Middle frontal gyrus (tissue), 1 donor: ENCODE results near the gene SLC1A2.

Experiments used
- DNase-seq: peaks from one replicate; pipeline ENCODE4 v3.0.0-alpha.2; 2015; ENCODE audit warnings: low spot score; ENCODE audit errors: extremely low spot score

Gene SLC1A2

GRCh38 chr11:35414311-35414710 is 5.0 kb downstream of the SLC1A2 start:
- DNase-seq = no peak

- no peak for DNase-seq
Observed at GRCh38 chr11:35413598-35413997, 5.8 kb downstream of the SLC1A2 start.

GRCh38 chr11:35412285-35412684 is 7.1 kb downstream of the SLC1A2 start:
- DNase-seq = no peak

- no peak for DNase-seq
Observed at GRCh38 chr11:35407041-35407440, 12.3 kb downstream of the SLC1A2 start.

- no peak for DNase-seq
Observed at GRCh38 chr11:35404388-35404775, 15.0 kb downstream of the SLC1A2 start.

- no peak for DNase-seq
Observed at GRCh38 chr11:35403765-35404387, 15.5 kb downstream of the SLC1A2 start.

- no peak for DNase-seq
Observed at GRCh38 chr11:35402751-35403660, 16.4 kb downstream of the SLC1A2 start.

GRCh38 chr11:35398881-35399280 is 20.5 kb downstream of the SLC1A2 start:
- DNase-seq = no peak

- no peak for DNase-seq
Observed at GRCh38 chr11:35394941-35395340, 24.4 kb downstream of the SLC1A2 start.

- no peak for DNase-seq
Observed at GRCh38 chr11:35393098-35393497, 26.3 kb downstream of the SLC1A2 start.

GRCh38 chr11:35391922-35392688 is 27.3 kb downstream of the SLC1A2 start:
- no peak for DNase-seq

GRCh38 chr11:35390737-35391682 is 28.3 kb downstream of the SLC1A2 start:
- DNase-seq = no peak

GRCh38 chr11:35389897-35390465 is 29.4 kb downstream of the SLC1A2 start:
- DNase-seq = no peak

- no peak for DNase-seq
Observed at GRCh38 chr11:35389112-35389511, 30.2 kb downstream of the SLC1A2 start.

- no peak for DNase-seq
Observed at GRCh38 chr11:35388061-35388460, 31.3 kb downstream of the SLC1A2 start.

- DNase-seq = no peak
Observed at GRCh38 chr11:35387111-35387982, 32.0 kb downstream of the SLC1A2 start.

GRCh38 chr11:35383953-35384352 is 35.4 kb downstream of the SLC1A2 start:
- DNase-seq = no peak

GRCh38 chr11:35381709-35382322 is 37.5 kb downstream of the SLC1A2 start:
- no peak for DNase-seq

- no peak for DNase-seq
Observed at GRCh38 chr11:35380603-35381002, 38.8 kb downstream of the SLC1A2 start.
